HG02973 (cell line): ENCODE results near the gene SMIM8.
"Not testable (repeated sequence)": the region's sequence is repeated elsewhere in the genome, so short reads cannot be mapped to it uniquely, and the experiment has no call there.

Experiments used
- ATAC-seq: cut with Tn5 transposase; IDR thresholded peaks from one replicate; pipeline ENCODE4 v1.9.1; 2021; ENCODE audit warnings: moderate library complexity; ENCODE audit not compliant: unreplicated experiment

The SMIM8 gene

GRCh38 chr6:87322304-87323212, at the start of gene SMIM8:
Gene SMIM8, plus strand, starts transcription at chr6:87322588. Its CDS starts 14,444 bp downstream, at chr6:87337032.
- peak; percentile 100 for ATAC-seq

GRCh38 chr6:87274660-87275274, 47.6 kb upstream of the SMIM8 start:
- no peak for ATAC-seq

- no peak for ATAC-seq
Measured at GRCh38 chr6:87276624-87277023, 45.8 kb upstream of the SMIM8 start.

GRCh38 chr6:87277123-87277522, 45.3 kb upstream of the SMIM8 start:
- no peak for ATAC-seq

- no peak for ATAC-seq
Measured at GRCh38 chr6:87279196-87279595, 43.2 kb upstream of the SMIM8 start.

GRCh38 chr6:87281426-87281825, 41.0 kb upstream of the SMIM8 start:
- ATAC-seq, result no peak

GRCh38 chr6:87282743-87283142, 39.6 kb upstream of the SMIM8 start:
- no peak for ATAC-seq

GRCh38 chr6:87283461-87283860, 38.9 kb upstream of the SMIM8 start:
- ATAC-seq, result no peak

GRCh38 chr6:87287251-87287650, 35.1 kb upstream of the SMIM8 start:
- ATAC-seq, result no peak

- no peak for ATAC-seq
Measured at GRCh38 chr6:87289571-87289970, 32.8 kb upstream of the SMIM8 start.

- ATAC-seq, result no peak
Measured at GRCh38 chr6:87291883-87292282, 30.5 kb upstream of the SMIM8 start.

GRCh38 chr6:87293526-87293925, 28.9 kb upstream of the SMIM8 start:
- no peak for ATAC-seq

GRCh38 chr6:87297119-87297518, 25.3 kb upstream of the SMIM8 start:
- ATAC-seq, result no peak

- ATAC-seq, result not testable (repeated sequence)
Measured at GRCh38 chr6:87301277-87301676, 21.1 kb upstream of the SMIM8 start.

- ATAC-seq, result no peak
Measured at GRCh38 chr6:87308970-87309369, 13.4 kb upstream of the SMIM8 start.

GRCh38 chr6:87312860-87313259, 9.5 kb upstream of the SMIM8 start:
- no peak for ATAC-seq

- ATAC-seq, result no peak
Measured at GRCh38 chr6:87315071-87315470, 7.3 kb upstream of the SMIM8 start.

- ATAC-seq, result no peak
Measured at GRCh38 chr6:87319271-87319987, 3.0 kb upstream of the SMIM8 start.

- not testable (repeated sequence) for ATAC-seq
Measured at GRCh38 chr6:87323880-87324279, 1.5 kb downstream of the SMIM8 start.

GRCh38 chr6:87330961-87331360, 8.6 kb downstream of the SMIM8 start:
- ATAC-seq, result no peak

- no peak for ATAC-seq
Measured at GRCh38 chr6:87333033-87333432, 10.6 kb downstream of the SMIM8 start.
